Lung (tissue), 12 donors: ENCODE data around the gene MAPK6. TPM values are rescaled to one million over a fixed set of nuclear protein-coding genes. Genes with fewer than 3 reads are reported as not detected.

Experiments used
- ATAC-seq: fragments of 200-7000 bp; cut with Tn5 transposase; one replicate; pipeline ENCODE4 v1.9.1; 2020; ENCODE audit warnings: moderate number of reproducible peaks; ENCODE audit not compliant: insufficient read depth, low FRiP score
- DNase-seq, 3 donors: peaks; one replicate each; pipeline ENCODE4 v3.0.0-alpha.2; 2013 to 2017
- H3K27ac ChIP-seq, 2 donors: one replicate each; pipeline ENCODE4 v1.5.1; 2013; ENCODE audit warnings: mild to moderate bottlenecking in 2 of 2, moderate library complexity in 2 of 2, control low read depth in 1 of 2, inconsistent platforms in 1 of 2, low read depth in 1 of 2, low read length in 1 of 2
- H3K27me3 ChIP-seq, 3 donors: one replicate each; pipeline ENCODE4 v1.5.1; 2013; ENCODE audit warnings: low read length in 2 of 3; ENCODE audit not compliant: control insufficient read depth in 3 of 3, insufficient read depth in 3 of 3
- H3K36me3 ChIP-seq, 4 donors: one replicate each; pipeline ENCODE4 v1.5.1; 2013; ENCODE audit warnings: low read length in 4 of 4, mild to moderate bottlenecking in 1 of 4, moderate library complexity in 1 of 4; ENCODE audit not compliant: control insufficient read depth in 4 of 4, insufficient read depth in 4 of 4
- H3K4me1 ChIP-seq, 5 donors: one replicate each; pipeline ENCODE4 v1.5.1; 2013; ENCODE audit warnings: low read length in 5 of 5, mild to moderate bottlenecking in 2 of 5, moderate library complexity in 1 of 5; ENCODE audit not compliant: control insufficient read depth in 5 of 5, insufficient read depth in 5 of 5
- H3K4me3 ChIP-seq: one replicate; pipeline ENCODE4 v1.5.1; 2013; ENCODE audit warnings: mild to moderate bottlenecking, control low read depth, moderate library complexity
- H3K9ac ChIP-seq, 2 donors: one replicate each; pipeline ENCODE4 v1.5.1; 2013; ENCODE audit warnings: low read length in 2 of 2, control low read depth in 1 of 2; ENCODE audit not compliant: insufficient read depth in 1 of 2
- H3K9me3 ChIP-seq, 4 donors: one replicate each; pipeline ENCODE4 v1.5.1; 2013; ENCODE audit warnings: low read length in 3 of 4, mild to moderate bottlenecking in 1 of 4, moderate library complexity in 1 of 4; ENCODE audit not compliant: control insufficient read depth in 4 of 4, insufficient read depth in 3 of 4
- WGBS, 2 donors: extraction: QIAGEN DNeasy Blood & Tissue Kit; methylation state at CpG; one replicate each; pipeline ENCODE4 v1.1.7; 2013; 5-methylcytosine and 5-hydroxymethylcytosine counted together
- polyA plus RNA-seq, 2 donors: library from polyadenylated mRNA; stranded (reverse); fragments of 200-250 nt; gene quantifications; one replicate each; pipeline ENCODE4 v1.2.1, GENCODE V29; 2013
- total RNA-seq, 2 donors: library from RNA; depleted of rRNA in 1 of 2; stranded (reverse); fragments of >200 nt in 1 of 2; gene quantifications; one replicate each; pipeline ENCODE4 v1.2.1, GENCODE V29; 2014 to 2021
- TF ChIP-seq, protein P1 (sequence below): IDR thresholded peaks from 2 replicates; pipeline ENCODE4 v1.5.1; 2012; ENCODE audit warnings: mild to moderate bottlenecking; ENCODE audit errors: control extremely low read depth, extremely low read depth
- donor health status: control.
- donor health status: control.
- donor health status: Bipolar disorder and iron deficiency.
- donor health status: healthy.
- donor health status: DM: yes; HTN: yes; CAD: no.

Gene MAPK6
- total and polyA plus RNA-seq, 4 donors: 5.4 to 39.8 (median 24.6) TPM

DNA sequence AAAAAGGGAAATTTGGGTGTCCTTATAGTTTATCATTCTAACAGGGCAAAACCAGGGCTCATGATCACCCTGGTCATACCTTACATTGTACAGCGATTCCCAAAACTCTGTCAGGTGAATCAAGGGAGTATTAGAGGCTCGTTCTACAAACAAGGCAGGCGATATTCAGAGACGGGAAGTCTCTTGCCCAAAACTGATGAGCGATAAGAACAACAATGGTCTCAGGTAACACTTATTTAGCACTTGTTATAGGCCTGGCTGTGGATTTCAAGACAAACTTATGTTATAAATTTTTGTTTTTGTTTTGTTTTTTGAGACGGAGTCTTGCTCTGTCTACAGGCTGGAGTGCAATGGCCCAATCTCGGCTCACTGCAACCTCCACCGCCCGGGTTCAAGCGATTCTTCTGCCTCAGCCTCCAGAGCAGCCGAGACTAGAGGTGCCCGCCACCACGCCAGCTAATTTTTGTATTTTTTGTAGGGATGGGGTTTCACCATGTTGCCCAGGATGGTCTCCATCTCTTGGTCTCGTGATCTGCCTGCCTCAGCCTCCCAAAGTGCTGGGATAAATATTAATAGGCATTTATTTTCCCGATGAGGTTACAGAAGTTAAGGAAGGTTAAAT, 80.7 kb downstream of the MAPK6 start:
- TF ChIP-seq, protein P1, sequence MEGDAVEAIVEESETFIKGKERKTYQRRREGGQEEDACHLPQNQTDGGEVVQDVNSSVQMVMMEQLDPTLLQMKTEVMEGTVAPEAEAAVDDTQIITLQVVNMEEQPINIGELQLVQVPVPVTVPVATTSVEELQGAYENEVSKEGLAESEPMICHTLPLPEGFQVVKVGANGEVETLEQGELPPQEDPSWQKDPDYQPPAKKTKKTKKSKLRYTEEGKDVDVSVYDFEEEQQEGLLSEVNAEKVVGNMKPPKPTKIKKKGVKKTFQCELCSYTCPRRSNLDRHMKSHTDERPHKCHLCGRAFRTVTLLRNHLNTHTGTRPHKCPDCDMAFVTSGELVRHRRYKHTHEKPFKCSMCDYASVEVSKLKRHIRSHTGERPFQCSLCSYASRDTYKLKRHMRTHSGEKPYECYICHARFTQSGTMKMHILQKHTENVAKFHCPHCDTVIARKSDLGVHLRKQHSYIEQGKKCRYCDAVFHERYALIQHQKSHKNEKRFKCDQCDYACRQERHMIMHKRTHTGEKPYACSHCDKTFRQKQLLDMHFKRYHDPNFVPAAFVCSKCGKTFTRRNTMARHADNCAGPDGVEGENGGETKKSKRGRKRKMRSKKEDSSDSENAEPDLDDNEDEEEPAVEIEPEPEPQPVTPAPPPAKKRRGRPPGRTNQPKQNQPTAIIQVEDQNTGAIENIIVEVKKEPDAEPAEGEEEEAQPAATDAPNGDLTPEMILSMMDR: no peak
- Histone ChIP-seq H3K9me3 (no peaks in the 10 kb centered on the region), H3K4me1 (no peaks in the 10 kb centered on the region), H3K36me3 (no peaks in the 10 kb centered on the region), H3K27ac (no peak overlapping the region), H3K9ac (no peak overlapping the region), H3K4me3 (no peak overlapping the region), H3K27me3 (no peaks in the 10 kb centered on the region)
- no peak for DNase-seq
- ATAC-seq: no peak
- 95 to 96% methylated on average over 15 of the region's 15 CpGs for WGBS, 2 donors

DNA sequence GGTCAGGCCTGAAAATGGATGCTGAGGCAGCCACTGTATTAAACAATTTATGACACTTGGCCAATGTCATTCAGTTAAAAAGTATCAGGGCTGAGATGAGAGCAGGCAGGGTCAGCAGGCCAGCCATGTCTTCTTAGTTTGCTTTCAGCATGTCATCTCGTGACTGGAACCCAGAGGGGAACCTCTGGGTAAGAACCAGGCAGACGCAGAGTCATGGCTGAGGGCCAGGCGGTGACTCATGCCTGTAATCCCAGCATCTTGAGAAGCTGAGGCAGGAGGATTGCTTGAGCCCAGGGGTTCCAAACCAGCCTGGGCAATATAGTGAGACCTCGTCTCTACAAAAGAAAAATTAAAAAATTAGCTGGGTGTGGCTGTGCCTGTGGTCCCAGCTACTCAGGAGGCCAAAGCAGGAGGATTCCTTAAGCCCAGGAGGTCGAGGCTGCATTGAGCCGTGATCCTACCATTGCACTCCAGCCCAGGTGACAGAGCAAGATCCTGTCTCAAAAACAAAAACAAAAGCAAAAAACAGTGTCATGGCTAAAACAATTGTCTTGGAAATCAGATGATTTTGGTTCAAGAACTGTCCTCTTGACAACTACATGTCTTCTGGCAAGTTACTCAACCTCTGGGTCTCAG, 81.9 kb downstream of the MAPK6 start:
- Histone ChIP-seq H3K4me1 (no peaks in the 10 kb centered on the region), H3K27ac (no peak overlapping the region), H3K9me3 (no peaks in the 10 kb centered on the region), H3K4me3 (no peak overlapping the region), H3K27me3 (no peaks in the 10 kb centered on the region), H3K36me3 (no peaks in the 10 kb centered on the region), H3K9ac (no peak overlapping the region)
- 65 to 67% methylated on average over 6 of the region's 6 CpGs for WGBS, 2 donors
- DNase-seq (peak in 1 of 3 donors; percentile 54), ATAC-seq (peak; percentile 50)
- TF ChIP-seq, protein P1: no peak

- 93% methylated on average over 16 of the region's 16 CpGs for WGBS, 2 donors
- Histone ChIP-seq H3K9me3 (no peaks in the 10 kb centered on the region), H3K36me3 (no peaks in the 10 kb centered on the region), H3K4me3 (no peak overlapping the region), H3K4me1 (no peaks in the 10 kb centered on the region), H3K27ac (no peak overlapping the region), H3K27me3 (no peaks in the 10 kb centered on the region), H3K9ac (no peak overlapping the region)
- no peak for ATAC-seq
- TF ChIP-seq, protein P1: no peak
- DNase-seq: no peak
Measured at GRCh38 chr15:52101542-52102323, 82.7 kb downstream of the MAPK6 start.
